OCI-LY3 (cell line): ENCODE data around the gene CDHR2.
A peak's percentile ranks its signal among the peaks of the same experiment; 100 is the strongest.

Source experiments
- H2AFZ ChIP-seq: fragments of 200-600, 300-600 bp; shearing (Covaris generic); 2 replicates; pipeline ENCODE4 v1.6.0; 2014; ENCODE audit warnings: antibody characterized with exemption, low read depth, low read length
- H3K27ac ChIP-seq: fragments of 200-600, 300-600 bp; sonication (generic); 2 replicates; pipeline ENCODE4 v1.5.1; 2014; ENCODE audit warnings: mild to moderate bottlenecking, low read length, moderate library complexity, mixed read lengths
- H3K27me3 ChIP-seq: fragments of 200-600, 300-600 bp; sonication (generic); 2 replicates; pipeline ENCODE4 v1.6.1; 2014; ENCODE audit warnings: low read depth, low read length, mixed read lengths
- H3K36me3 ChIP-seq: fragments of 200-600, 300-600 bp; sonication (generic); replicated peaks from 2 replicates; pipeline ENCODE3; 2014; ENCODE audit warnings: low read depth, low read length, mixed read lengths
- H3K4me1 ChIP-seq: fragments of 300-600, 200-600 bp; sonication (generic); 2 replicates; pipeline ENCODE4 v1.6.1; 2014; ENCODE audit warnings: low read length, mixed read lengths
- H3K4me2 ChIP-seq: fragments of 200-600, 300-600 bp; sonication (generic); 2 replicates; pipeline ENCODE4 v1.6.1; 2014; ENCODE audit warnings: low read length, mixed read lengths
- H3K4me3 ChIP-seq: fragments of 300-600, 200-600 bp; sonication (generic); 2 replicates; pipeline ENCODE4 v1.5.1; 2014; ENCODE audit warnings: antibody characterized with exemption, mild to moderate bottlenecking, low read length, moderate library complexity
- H3K79me2 ChIP-seq: fragments of 300-600, 200-600 bp; shearing (Covaris generic); 2 replicates; pipeline ENCODE4 v1.6.1; 2014; ENCODE audit warnings: mild to moderate bottlenecking, low read length, mixed read lengths
- H3K9ac ChIP-seq: fragments of 300-600, 200-600 bp; shearing (Covaris generic); 2 replicates; pipeline ENCODE4 v1.6.0; 2014; ENCODE audit warnings: mild to moderate bottlenecking, low read length, moderate library complexity
- H3K9me3 ChIP-seq: fragments of 200-600, 300-600 bp; shearing (Covaris generic); 2 replicates; pipeline ENCODE4 v1.6.1; 2014; ENCODE audit warnings: low read length, mixed read lengths; ENCODE audit not compliant: insufficient read depth
- H4K20me1 ChIP-seq: fragments of 200-600, 300-600 bp; sonication (generic); 2 replicates; pipeline ENCODE4 v1.6.1; 2016; ENCODE audit warnings: low read length, mixed read lengths; ENCODE audit not compliant: insufficient read depth
- EZH2phosphoT487 ChIP-seq: fragments of 200-600 bp; shearing (Covaris generic); IDR thresholded peaks from 2 replicates; pipeline ENCODE4 v1.6.1; 2018; ENCODE audit warnings: antibody characterized with exemption, mixed run types, low read depth
- TF ChIP-seq, protein P1 (sequence below): fragments of 200-600, 300-600 bp; sonication (generic); IDR thresholded peaks from 2 replicates; pipeline ENCODE4 v1.5.1; 2014; ENCODE audit warnings: antibody characterized with exemption, low read length, low read depth

Gene CDHR2

DNA sequence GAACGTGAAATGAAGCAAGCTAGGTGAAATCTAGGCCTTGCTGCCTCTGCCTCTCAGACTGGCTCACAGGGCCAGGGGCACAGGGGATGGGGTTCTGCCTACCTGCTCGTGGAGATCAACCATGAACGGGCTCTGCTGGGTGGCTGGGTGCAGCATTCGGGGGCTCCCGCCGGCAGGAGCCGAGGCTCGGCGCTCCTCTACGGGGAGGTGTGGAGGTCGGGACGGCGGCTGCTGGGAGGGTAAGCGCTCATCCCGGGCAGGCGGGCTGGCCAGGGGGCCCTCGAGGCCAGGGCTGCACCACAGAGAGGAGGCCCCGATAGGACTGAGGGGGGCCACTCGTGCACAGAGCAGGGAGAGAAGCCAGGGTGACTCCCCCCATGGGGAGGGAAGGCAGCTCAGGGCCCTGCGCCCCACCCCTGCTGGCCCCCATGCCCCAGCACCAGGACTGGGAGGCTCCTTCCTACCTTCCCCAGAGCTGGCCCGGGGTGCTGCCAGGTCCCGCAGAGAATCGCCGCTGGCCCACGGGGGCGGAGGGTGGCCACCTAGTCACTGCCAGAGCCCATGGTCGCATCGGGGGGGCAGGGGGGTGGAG lies 17.1 kb upstream of the CDHR2 start:
- H3K79me2 ChIP-seq: peaks cover 54% of the 10 kb centered on the region
- H3K36me3 ChIP-seq: peaks cover 44% of the 10 kb centered on the region
- peaks cover 37% of the 10 kb centered on the region for H4K20me1 ChIP-seq

DNA sequence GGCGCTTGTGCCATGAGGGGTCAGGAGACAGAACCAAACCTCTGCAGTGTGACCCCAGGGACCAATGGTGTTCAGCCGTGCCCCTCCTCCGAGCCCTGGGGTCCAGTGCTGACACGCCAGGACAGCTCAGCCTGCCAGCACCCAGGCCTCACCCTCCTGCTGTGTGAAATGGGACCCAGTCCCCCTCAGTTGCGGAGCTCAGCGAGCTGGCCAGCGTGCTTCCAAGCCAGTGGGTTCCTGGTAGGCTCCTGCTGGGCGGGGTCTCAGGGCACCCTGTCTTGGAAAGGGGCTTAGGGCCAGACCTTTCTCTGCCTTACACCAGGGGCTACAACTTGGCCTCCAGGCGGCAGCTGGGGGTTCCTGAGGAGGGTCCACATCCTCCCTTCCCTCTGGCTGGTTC lies 16.3 kb upstream of the CDHR2 start:
- H3K27me3 ChIP-seq: no peaks in the 10 kb centered on the region
- H2AFZ ChIP-seq: no peak overlapping the region
- peaks cover 55% of the 10 kb centered on the region for H3K79me2 ChIP-seq
- H4K20me1 ChIP-seq: peaks cover 37% of the 10 kb centered on the region
- H3K4me2 ChIP-seq: no peak overlapping the region
- no peak overlapping the region for H3K9ac ChIP-seq
- TF ChIP-seq, protein P1, sequence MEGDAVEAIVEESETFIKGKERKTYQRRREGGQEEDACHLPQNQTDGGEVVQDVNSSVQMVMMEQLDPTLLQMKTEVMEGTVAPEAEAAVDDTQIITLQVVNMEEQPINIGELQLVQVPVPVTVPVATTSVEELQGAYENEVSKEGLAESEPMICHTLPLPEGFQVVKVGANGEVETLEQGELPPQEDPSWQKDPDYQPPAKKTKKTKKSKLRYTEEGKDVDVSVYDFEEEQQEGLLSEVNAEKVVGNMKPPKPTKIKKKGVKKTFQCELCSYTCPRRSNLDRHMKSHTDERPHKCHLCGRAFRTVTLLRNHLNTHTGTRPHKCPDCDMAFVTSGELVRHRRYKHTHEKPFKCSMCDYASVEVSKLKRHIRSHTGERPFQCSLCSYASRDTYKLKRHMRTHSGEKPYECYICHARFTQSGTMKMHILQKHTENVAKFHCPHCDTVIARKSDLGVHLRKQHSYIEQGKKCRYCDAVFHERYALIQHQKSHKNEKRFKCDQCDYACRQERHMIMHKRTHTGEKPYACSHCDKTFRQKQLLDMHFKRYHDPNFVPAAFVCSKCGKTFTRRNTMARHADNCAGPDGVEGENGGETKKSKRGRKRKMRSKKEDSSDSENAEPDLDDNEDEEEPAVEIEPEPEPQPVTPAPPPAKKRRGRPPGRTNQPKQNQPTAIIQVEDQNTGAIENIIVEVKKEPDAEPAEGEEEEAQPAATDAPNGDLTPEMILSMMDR: no peak
- TF ChIP-seq EZH2phosphoT487: no peak
- no peak overlapping the region for H3K27ac ChIP-seq
- peaks cover 44% of the 10 kb centered on the region for H3K36me3 ChIP-seq
- no peaks in the 10 kb centered on the region for H3K9me3 ChIP-seq
- peaks cover 23% of the 10 kb centered on the region for H3K4me1 ChIP-seq
- no peak overlapping the region for H3K4me3 ChIP-seq

More for the DNA sequence above, 17.1 kb upstream of the CDHR2 start:
- H3K9me3 ChIP-seq: no peaks in the 10 kb centered on the region
- H3K4me3 ChIP-seq: no peak overlapping the region
- H3K4me1 ChIP-seq: peaks cover 23% of the 10 kb centered on the region
- no peak overlapping the region for H2AFZ ChIP-seq
- H3K27me3 ChIP-seq: no peaks in the 10 kb centered on the region
- H3K4me2 ChIP-seq: no peak overlapping the region
- H3K27ac ChIP-seq: no peak overlapping the region
- no peak for TF ChIP-seq EZH2phosphoT487
- TF ChIP-seq, protein P1: no peak
- no peak overlapping the region for H3K9ac ChIP-seq

DNA sequence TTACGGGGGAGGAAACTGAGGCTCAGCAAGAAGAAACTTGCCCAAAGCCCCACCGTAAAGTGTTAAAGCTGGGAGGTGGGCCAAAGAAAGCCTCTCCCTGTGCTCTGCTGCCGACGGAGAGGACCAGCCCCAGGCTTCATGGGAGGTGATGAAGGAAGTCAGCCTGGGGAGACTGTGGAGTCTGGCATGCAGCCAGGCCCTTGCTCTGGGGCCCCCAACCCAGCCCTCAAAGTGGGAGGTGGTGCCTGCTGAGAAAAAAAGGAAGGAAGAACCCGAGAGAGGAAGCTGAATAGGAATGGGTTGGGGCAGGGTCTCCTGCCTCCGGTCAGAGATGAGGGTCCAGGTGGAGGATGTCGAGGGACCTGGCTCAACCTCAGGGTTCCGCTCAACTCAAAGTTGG lies 15.8 kb upstream of the CDHR2 start:
- Histone ChIP-seq H3K4me1 (peaks cover 25% of the 10 kb centered on the region), H3K79me2 (peaks cover 55% of the 10 kb centered on the region), H4K20me1 (peaks cover 37% of the 10 kb centered on the region), H3K4me2 (peak overlapping the region; percentile 90), H3K4me3 (no peak overlapping the region), H3K27ac (peak overlapping the region; percentile 79; the same call in 1 of the 2 replicates), H2AFZ (no peak overlapping the region), H3K9ac (no peak overlapping the region), H3K36me3 (peaks cover 39% of the 10 kb centered on the region), H3K9me3 (no peaks in the 10 kb centered on the region), H3K27me3 (no peaks in the 10 kb centered on the region)
- TF ChIP-seq, protein P1: no peak

DNA sequence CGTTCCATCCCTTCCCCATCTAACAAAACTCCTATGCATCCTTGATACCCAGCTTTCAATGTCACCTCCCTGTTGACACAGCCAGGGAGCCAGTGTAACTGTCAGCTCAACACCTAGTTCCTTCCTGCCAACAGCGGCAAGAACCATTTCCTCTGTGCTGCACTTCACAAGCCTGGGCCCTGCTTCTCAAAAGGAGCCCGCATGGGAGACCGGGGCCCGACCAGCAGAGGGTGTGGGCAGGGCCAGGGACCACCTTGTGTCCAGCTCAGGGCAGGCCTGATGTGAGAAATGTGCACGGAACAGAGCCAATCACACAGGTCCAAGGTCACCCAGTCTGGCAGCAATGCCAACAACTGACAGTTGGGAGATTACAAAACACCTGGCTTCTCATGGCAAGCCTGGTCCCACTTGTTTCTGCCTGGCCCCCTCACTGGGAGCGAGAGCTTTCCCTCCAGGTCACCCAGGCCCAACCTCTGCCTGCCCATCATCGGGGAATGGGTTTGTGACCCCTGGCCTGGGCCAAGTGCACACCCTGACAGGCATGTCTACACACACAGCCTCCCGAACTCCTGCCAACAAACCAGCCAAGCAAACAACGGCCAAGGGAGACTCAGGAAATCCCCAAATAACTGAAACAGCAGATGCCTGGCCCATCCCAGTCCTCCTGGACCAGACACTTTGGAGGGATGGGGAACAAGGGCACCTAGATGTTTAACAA lies 15.1 kb upstream of the CDHR2 start:
- Histone ChIP-seq H4K20me1 (peaks cover 37% of the 10 kb centered on the region), H3K4me1 (peaks cover 31% of the 10 kb centered on the region), H3K4me3 (peak overlapping the region; percentile 94)

More for the DNA sequence above, 15.1 kb upstream of the CDHR2 start:
- Histone ChIP-seq H3K27me3 (no peaks in the 10 kb centered on the region), H3K9me3 (no peaks in the 10 kb centered on the region), H3K27ac (peak overlapping the region; percentile 79), H2AFZ (no peak overlapping the region), H3K36me3 (peaks cover 34% of the 10 kb centered on the region), H3K79me2 (peaks cover 55% of the 10 kb centered on the region), H3K9ac (no peak overlapping the region), H3K4me2 (peak overlapping the region; percentile 90)
- TF ChIP-seq, protein P1: no peak
- no peak for TF ChIP-seq EZH2phosphoT487
